IMR-90 (cell line): Measurements from ENCODE around the gene RAB27B. TPM values are rescaled to one million over a fixed set of nuclear protein-coding genes. Genes with fewer than 3 reads are reported as not detected.

Experiments used
- ATAC-seq: fragments of 200-7000 bp; cut with Tn5 transposase; 2 replicates; pipeline ENCODE4 v1.9.1; 2020; ENCODE audit warnings: low read depth, mild to moderate bottlenecking, moderate library complexity
- BruUV-seq: library from RNA; stranded (reverse); fragments of 400-500 nt; replicated peaks from 2 replicates; lab custom pipeline; 2021; lab: Mats Ljungman, UMichigan
- CTCF ChIA-PET: fragments of 300-600 bp; formaldehyde crosslinking; extraction: SDS; loops from one replicate; lab custom pipeline; 2021; ENCODE audit warnings: antibody characterized with exemption; lab: Yijun Ruan, JAX
- POLR2A ChIA-PET: fragments of 300-600 bp; sonication (Branson Sonifier 250); formaldehyde crosslinking; loops from one replicate; lab custom pipeline; 2022; ENCODE audit warnings: antibody characterized with exemption; ENCODE audit not compliant: unreplicated experiment; lab: Charles Lee
- DNase-seq: peaks from one replicate; pipeline ENCODE4 v3.0.0; 2013
- H2AFZ ChIP-seq: replicated peaks from 2 replicates; pipeline ENCODE3; 2013; ENCODE audit warnings: low read length, mild to moderate bottlenecking; ENCODE audit not compliant: poor library complexity
- H2AK5ac ChIP-seq: 2 replicates; pipeline ENCODE4 v1.6.1; 2013; ENCODE audit warnings: low read depth, low read length, inconsistent platforms
- H2AK9ac ChIP-seq: replicated peaks from 2 replicates; pipeline ENCODE3; 2013; ENCODE audit warnings: mild to moderate bottlenecking, low read depth, low read length, moderate library complexity; ENCODE audit not compliant: poor library complexity
- H2BK120ac ChIP-seq: 2 replicates; pipeline ENCODE4 v1.6.1; 2013; ENCODE audit warnings: low read depth, low read length, inconsistent platforms
- H2BK15ac ChIP-seq: 3 replicates; pipeline ENCODE4 v1.6.1; 2013; ENCODE audit warnings: low read depth, low read length, inconsistent platforms
- H2BK20ac ChIP-seq: 2 replicates; pipeline ENCODE4 v1.6.1; 2013; ENCODE audit warnings: low read depth, mild to moderate bottlenecking, inconsistent platforms, low read length, moderate library complexity
- H2BK5ac ChIP-seq: 2 replicates; pipeline ENCODE4 v1.6.1; 2013; ENCODE audit warnings: mild to moderate bottlenecking, low read depth, low read length, inconsistent platforms; ENCODE audit not compliant: poor library complexity, severe bottlenecking
- H3K14ac ChIP-seq: replicated peaks from 2 replicates; pipeline ENCODE4 v1.6.1; 2013; ENCODE audit warnings: low read depth, low read length, inconsistent platforms
- H3K18ac ChIP-seq: 2 replicates; pipeline ENCODE4 v1.6.1; 2013; ENCODE audit warnings: low read depth, low read length, control low read depth
- H3K23ac ChIP-seq: 2 replicates; pipeline ENCODE4 v1.6.1; 2013; ENCODE audit warnings: low read depth, low read length, inconsistent platforms
- H3K27ac ChIP-seq: 2 replicates; pipeline ENCODE4 v1.5.1; 2013; ENCODE audit warnings: mild to moderate bottlenecking, control low read depth, low read length; ENCODE audit not compliant: insufficient read depth
- H3K27me3 ChIP-seq: 2 replicates; pipeline ENCODE4 v1.6.1; 2013; ENCODE audit warnings: low read length; ENCODE audit not compliant: control insufficient read depth, insufficient read depth
- H3K36me3 ChIP-seq: 2 replicates; pipeline ENCODE4 v1.6.1; 2013; ENCODE audit warnings: low read length, mixed read lengths; ENCODE audit not compliant: control insufficient read depth, insufficient read depth
- H3K4ac ChIP-seq: 2 replicates; pipeline ENCODE4 v1.6.1; 2013; ENCODE audit warnings: low read depth, low read length, inconsistent platforms
- H3K4me1 ChIP-seq: 2 replicates; pipeline ENCODE4 v1.6.1; 2013; ENCODE audit warnings: low read length, mixed read lengths; ENCODE audit not compliant: control insufficient read depth, insufficient read depth
- H3K4me2 ChIP-seq: 2 replicates; pipeline ENCODE4 v1.6.1; 2013; ENCODE audit warnings: low read depth, mild to moderate bottlenecking, control low read depth, low read length, moderate library complexity
- H3K4me3 ChIP-seq: 2 replicates; pipeline ENCODE4 v1.5.1; 2013; ENCODE audit warnings: low read depth, mild to moderate bottlenecking, control low read depth, low read length, moderate library complexity; ENCODE audit not compliant: insufficient read depth
- H3K56ac ChIP-seq: 2 replicates; pipeline ENCODE4 v1.6.1; 2013; ENCODE audit warnings: low read length, inconsistent platforms; ENCODE audit not compliant: insufficient read depth; ENCODE audit errors: extremely low read depth
- H3K79me1 ChIP-seq, 2 experiments: 2 replicates each; pipeline ENCODE4 v1.6.1; 2013; ENCODE audit warnings: low read length in 2 of 2, inconsistent platforms in 1 of 2, low read depth in 1 of 2
- H3K9ac ChIP-seq: 2 replicates; pipeline ENCODE4 v1.6.1; 2013; ENCODE audit warnings: low read depth, low read length, control low read depth
- H3K9me1 ChIP-seq: 2 replicates; pipeline ENCODE4 v1.6.1; 2013; ENCODE audit warnings: low read length, inconsistent platforms; ENCODE audit not compliant: insufficient read depth
- H3K9me3 ChIP-seq: 2 replicates; pipeline ENCODE4 v1.6.1; 2013; ENCODE audit warnings: low read length; ENCODE audit not compliant: control insufficient read depth, insufficient read depth
- H4K20me1 ChIP-seq: 2 replicates; pipeline ENCODE4 v1.6.1; 2013; ENCODE audit warnings: low read length, inconsistent platforms; ENCODE audit not compliant: insufficient read depth
- H4K5ac ChIP-seq: 2 replicates; pipeline ENCODE4 v1.6.1; 2013; ENCODE audit warnings: mild to moderate bottlenecking, low read depth, low read length, control low read depth
- H4K8ac ChIP-seq, 2 experiments: 2 replicates each; pipeline ENCODE4 v1.6.1; 2013; ENCODE audit warnings: low read depth in 2 of 2, low read length in 2 of 2, control low read depth in 1 of 2, inconsistent platforms in 1 of 2
- H4K91ac ChIP-seq: 2 replicates; pipeline ENCODE4 v1.6.1; 2013; ENCODE audit warnings: low read depth, low read length, inconsistent platforms; ENCODE audit not compliant: insufficient read depth
- CEBPB ChIP-seq: IDR thresholded peaks from 2 replicates; pipeline ENCODE4 v1.6.1; 2012; ENCODE audit warnings: low read depth, low read length, improper control_type of control experiment
- RAD21 ChIP-seq: IDR thresholded peaks from 2 replicates; pipeline ENCODE4 v1.6.1; 2012; ENCODE audit warnings: low read length, improper control_type of control experiment
- WGBS, 2 experiments: methylation state at CpG; one replicate each; pipeline versions ENCODE4 v1.1.5 to v1.1.7; 2013; ENCODE audit warnings: missing lambda C conversion rate in 2 of 2; ENCODE audit not compliant: insufficient read length in 1 of 2; ENCODE audit errors: extremely low coverage in 2 of 2; 5-methylcytosine and 5-hydroxymethylcytosine counted together
- dilution Hi-C: fragments of 300-500 bp; cut with HindIII; formaldehyde crosslinking; loops from one replicate; pipeline ENCODE4 v1.14.3; 2018; ENCODE audit warnings: low sequenced_read_pairs; ENCODE audit not compliant: unreplicated experiment
- in situ Hi-C: fragments of 300-500 bp; cut with MboI; formaldehyde crosslinking; loops from 3 replicates; pipeline ENCODE4 v1.14.3; 2019; ENCODE audit warnings: low sequenced_read_pairs, inconsistent platforms, mixed read lengths
- intact Hi-C: fragments of 100-400 bp; cut with micrococcal nuclease; formaldehyde crosslinking; loops from 2 replicates; pipeline ENCODE4 v1.10.0; 2022
- polyA plus RNA-seq, 3 experiments: library from polyadenylated mRNA; depleted of rRNA; stranded (reverse); fragments of >200 nt; gene quantifications; 2 replicates each; pipeline ENCODE4 v1.2.3, GENCODE V29; 2012; ENCODE audit warnings: low replicate concordance in 1 of 3
- total RNA-seq: library from RNA; depleted of rRNA; stranded (reverse); fragments of >200 nt; gene quantifications from 2 replicates; pipeline ENCODE4 v1.2.3, GENCODE V29; 2012

The RAB27B gene
- total and polyA plus RNA-seq, 2 of the 4 experiments (the other 2 are of a cell fraction): 0.24 to 1.3 TPM

DNA sequence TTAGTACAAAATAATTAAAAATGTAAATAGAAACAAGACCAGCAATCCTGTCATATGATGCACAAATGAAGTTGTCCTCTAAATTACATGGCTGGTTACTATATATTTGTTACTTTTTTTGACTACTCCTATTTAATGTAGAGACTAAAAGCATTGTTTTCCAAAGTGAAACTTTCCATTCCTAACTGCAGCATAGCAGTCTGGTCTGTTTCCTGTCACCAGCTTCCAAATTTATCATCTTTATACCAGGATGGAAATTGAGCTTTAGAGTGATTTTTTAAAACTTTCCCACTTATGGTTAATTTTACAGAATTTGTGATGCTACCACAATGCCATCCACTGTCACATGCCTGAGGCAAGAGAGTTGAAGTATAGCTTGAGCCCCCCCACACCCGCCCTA lies 33.5 kb upstream of the RAB27B start:
- POLR2A ChIA-PET: no interaction called here
- Histone ChIP-seq H2BK15ac (no peak overlapping the region), H3K9ac (no peak overlapping the region), H3K27ac (no peak overlapping the region), H3K14ac (no peak overlapping the region), H2AFZ (no peak overlapping the region), H3K4ac (no peak overlapping the region), H3K23ac (no peak overlapping the region), H3K9me3 (no peaks in the 10 kb centered on the region), H3K4me3 (no peak overlapping the region), H4K5ac (no peak overlapping the region), H3K4me2 (no peak overlapping the region), H2BK20ac (no peak overlapping the region), H2BK5ac (no peak overlapping the region), H3K79me1 (no peaks in the 10 kb centered on the region), H3K4me1 (no peaks in the 10 kb centered on the region), H3K36me3 (no peaks in the 10 kb centered on the region), H4K8ac (no peak overlapping the region), H2BK120ac (no peak overlapping the region), H4K20me1 (no peaks in the 10 kb centered on the region), H4K91ac (no peak overlapping the region), H3K56ac (no peak overlapping the region), H3K9me1 (no peaks in the 10 kb centered on the region), H2AK9ac (no peak overlapping the region), H2AK5ac (no peak overlapping the region), H3K27me3 (no peaks in the 10 kb centered on the region), H3K18ac (no peak overlapping the region)
- ATAC-seq (no peak), DNase-seq (no peak)
- in situ Hi-C loops (no loop called here), intact Hi-C loops (no loop called here), dilution Hi-C loops (no loop called here)
- TF ChIP-seq CEBPB: no peak
- no peak for TF ChIP-seq RAD21
- BruUV-seq: no TSS peak
- whole genome bisulfite sequencing, 2 experiments: no CpG with 5 or more reads among the region's 1 CpG
- CTCF ChIA-PET: no interaction called here
